Hepatocyte (in vitro differentiated cells): ENCODE measurements around the gene DPY19L1. TPM values are rescaled to one million over a fixed set of nuclear protein-coding genes. Genes with fewer than 3 reads are reported as not detected.

ENCODE experiments used
- DNase-seq: peaks from one replicate; pipeline ENCODE4 v3.0.0-alpha.2; 2016; ENCODE audit warnings: low spot score
- H2AFZ ChIP-seq: fragments of 200-600 bp; sonication (generic); 2 replicates; pipeline ENCODE4 v1.6.0; 2016; ENCODE audit warnings: antibody characterized with exemption, mild to moderate bottlenecking
- H3K27ac ChIP-seq: fragments of 200-600 bp; sonication (generic); 2 replicates; pipeline ENCODE4 v1.5.1; 2016; ENCODE audit warnings: mild to moderate bottlenecking
- H3K27me3 ChIP-seq: fragments of 200-600 bp; sonication (generic); 2 replicates; pipeline ENCODE4 v1.6.1; 2016
- H3K36me3 ChIP-seq: fragments of 200-600 bp; sonication (generic); replicated peaks from 2 replicates; pipeline ENCODE4 v1.5.1; 2016; ENCODE audit warnings: low read depth; ENCODE audit not compliant: insufficient read depth
- H3K4me1 ChIP-seq: fragments of 200-600 bp; sonication (generic); 2 replicates; pipeline ENCODE4 v1.5.1; 2016; ENCODE audit warnings: mild to moderate bottlenecking, moderate library complexity; ENCODE audit not compliant: insufficient read depth
- H3K4me2 ChIP-seq: fragments of 200-600 bp; sonication (generic); 2 replicates; pipeline ENCODE4 v1.6.0; 2016
- H3K4me3 ChIP-seq: fragments of 200-600 bp; sonication (generic); 2 replicates; pipeline ENCODE4 v1.5.1; 2016; ENCODE audit warnings: mild to moderate bottlenecking
- H3K79me2 ChIP-seq: fragments of 200-600 bp; sonication (generic); 2 replicates; pipeline ENCODE4 v1.6.0; 2017; ENCODE audit warnings: mild to moderate bottlenecking
- H3K9me2 ChIP-seq: fragments of 200-600 bp; sonication (generic); replicated peaks from 2 replicates; pipeline ENCODE4 v1.6.0; 2017; ENCODE audit warnings: mild to moderate bottlenecking; ENCODE audit not compliant: insufficient read depth
- H3K9me3 ChIP-seq: fragments of 200-600 bp; sonication (generic); 2 replicates; pipeline ENCODE4 v1.5.1; 2016; ENCODE audit warnings: low read depth, mild to moderate bottlenecking
- H4K20me1 ChIP-seq: fragments of 200-600 bp; sonication (generic); 2 replicates; pipeline ENCODE4 v1.6.0; 2016; ENCODE audit warnings: mild to moderate bottlenecking; ENCODE audit not compliant: insufficient read depth, poor library complexity, severe bottlenecking
- CTCF ChIP-seq: fragments of 200-600 bp; sonication (generic); IDR thresholded peaks from 2 replicates; pipeline ENCODE4 v1.5.1; 2016; ENCODE audit warnings: antibody characterized with exemption, mild to moderate bottlenecking; ENCODE audit not compliant: poor library complexity
- EZH2 ChIP-seq: fragments of 200-600 bp; sonication (generic); IDR thresholded peaks from 2 replicates; pipeline ENCODE4 v1.6.1; 2016; ENCODE audit warnings: antibody characterized with exemption, mild to moderate bottlenecking, borderline replicate concordance
- EZH2phosphoT487 ChIP-seq: fragments of 200-600 bp; sonication (generic); IDR thresholded peaks from one replicate; pipeline ENCODE4 v1.6.1; 2018; ENCODE audit warnings: antibody characterized with exemption, mild to moderate bottlenecking, low read depth, moderate library complexity; ENCODE audit not compliant: unreplicated experiment, severe bottlenecking
- WGBS: methylation state at CpG from one replicate; pipeline ENCODE4 v1.1.6; 2016; ENCODE audit warnings: low lambda C conversion rate; ENCODE audit errors: missing lambda C conversion rate; 5-methylcytosine and 5-hydroxymethylcytosine counted together
- polyA plus RNA-seq: library from polyadenylated mRNA; unstranded; fragments of >200 nt; fragmentation: Nextera tagmentation; extraction: Ambion mirVana; gene quantifications from 2 replicates; pipeline ENCODE4 v1.2.1, GENCODE V29; 2016
- total RNA-seq: library from RNA; depleted of rRNA; stranded (reverse); fragments of >200 nt; gene quantifications from 2 replicates; pipeline ENCODE4 v1.2.3, GENCODE V29; 2014

DPY19L1 gene
- total and polyA plus RNA-seq, 2 experiments from 2014 or later: 7.6 to 16.7 TPM

GRCh38 chr7:35037526-35038341 lies 449 bp upstream of the DPY19L1 start:
- H3K4me3 ChIP-seq: peak overlapping the region; percentile 92
- peaks cover 3% of the 10 kb centered on the region for H4K20me1 ChIP-seq
- no peaks in the 10 kb centered on the region for H3K9me3 ChIP-seq
- H3K27me3 ChIP-seq: peaks cover 5% of the 10 kb centered on the region
- H3K4me1 ChIP-seq: peaks cover 10% of the 10 kb centered on the region
- H3K27ac ChIP-seq: peak overlapping the region; percentile 95
- WGBS: under 1% methylated on average over 48 of the region's 100 CpGs
- DNase-seq: peak; percentile 98
- no peaks in the 10 kb centered on the region for H3K9me2 ChIP-seq
- H3K79me2 ChIP-seq: peaks cover 31% of the 10 kb centered on the region
- H3K4me2 ChIP-seq: peak overlapping the region; percentile 91
- H2AFZ ChIP-seq: peak overlapping the region; percentile 80
- H3K36me3 ChIP-seq: no peaks in the 10 kb centered on the region
- TF ChIP-seq EZH2phosphoT487 (no peak), CTCF (peak; percentile 94), EZH2 (no peak)

DNA sequence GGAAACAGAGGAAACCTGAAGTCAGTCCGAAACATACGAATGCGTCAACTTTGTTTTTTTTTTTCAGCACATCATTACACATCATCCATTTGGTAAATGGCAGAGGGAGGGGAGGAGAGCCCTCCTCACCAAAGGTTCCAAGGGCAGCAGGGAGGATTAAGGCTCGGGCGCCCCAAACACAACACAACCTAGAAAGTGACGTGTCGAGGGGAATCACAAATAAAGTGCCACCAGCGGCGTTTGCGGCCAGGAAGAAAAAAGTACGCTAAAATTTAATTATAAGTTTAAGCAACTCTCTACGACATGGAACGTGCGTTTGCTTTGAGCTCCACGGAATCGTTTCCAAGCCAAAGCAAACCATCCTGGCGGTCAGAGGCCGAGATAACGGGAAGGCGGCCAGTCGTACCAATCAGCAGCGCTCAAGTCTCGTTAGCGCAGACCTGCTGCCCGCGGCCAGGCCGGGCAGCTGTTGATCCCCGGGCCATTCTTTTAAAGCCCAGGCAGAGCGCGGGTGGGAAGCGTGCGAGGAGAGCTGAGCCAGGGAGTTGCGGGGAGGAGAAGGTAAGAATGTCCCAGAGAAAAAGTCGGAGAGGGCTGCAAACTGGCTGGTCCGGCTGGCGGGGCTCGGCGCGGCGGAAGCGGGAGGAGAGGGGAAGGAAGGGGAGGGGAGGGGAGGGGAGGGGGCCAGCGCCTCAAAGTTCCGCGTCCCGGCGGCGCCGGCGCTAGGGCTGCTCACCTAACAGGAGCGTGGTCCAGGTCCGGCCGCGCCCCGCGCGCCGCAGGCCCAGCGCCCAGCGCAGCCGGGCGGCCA lies 719 bp downstream of the DPY19L1 start:
- peak overlapping the region; percentile 53 for H3K4me3 ChIP-seq
- peak overlapping the region; percentile 77 for H2AFZ ChIP-seq
- H3K27me3 ChIP-seq: peaks cover 5% of the 10 kb centered on the region
- H3K36me3 ChIP-seq: no peaks in the 10 kb centered on the region
- H3K27ac ChIP-seq: peak overlapping the region; percentile 86
- TF ChIP-seq EZH2phosphoT487 (no peak), EZH2 (no peak)
- peaks cover 3% of the 10 kb centered on the region for H4K20me1 ChIP-seq
- peak; percentile 74 for DNase-seq
- under 1% methylated on average over 37 of the region's 61 CpGs for WGBS
- no peaks in the 10 kb centered on the region for H3K9me3 ChIP-seq
- peaks cover 42% of the 10 kb centered on the region for H3K79me2 ChIP-seq
- H3K4me2 ChIP-seq: peak overlapping the region; percentile 89
- peaks cover 10% of the 10 kb centered on the region for H3K4me1 ChIP-seq
- no peaks in the 10 kb centered on the region for H3K9me2 ChIP-seq

DNA sequence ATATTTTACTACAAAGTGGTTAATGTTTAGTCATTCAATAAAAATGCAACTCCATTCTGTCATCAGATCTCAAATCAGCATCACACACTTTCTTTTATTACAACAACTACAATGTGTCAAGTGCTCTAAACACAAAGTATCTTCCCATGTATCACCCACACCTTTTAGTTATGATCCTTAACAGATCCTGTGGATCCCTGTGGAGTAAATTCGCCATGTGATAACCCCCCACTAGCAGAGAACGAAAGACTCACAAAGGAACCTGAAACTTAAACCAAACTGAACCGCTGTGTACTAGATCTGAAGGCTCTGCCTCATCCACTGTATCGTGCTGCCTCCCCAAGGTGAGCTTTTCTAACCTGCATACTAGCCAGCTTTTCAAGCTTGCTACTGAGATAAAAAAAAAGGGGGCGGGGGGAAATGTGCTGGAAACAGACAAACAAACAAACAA lies 1.7 kb downstream of the DPY19L1 start:
- Histone ChIP-seq H4K20me1 (peaks cover 3% of the 10 kb centered on the region), H2AFZ (no peak overlapping the region), H3K4me2 (peak overlapping the region; percentile 89), H3K9me3 (no peaks in the 10 kb centered on the region), H3K36me3 (no peaks in the 10 kb centered on the region), H3K4me1 (peaks cover 10% of the 10 kb centered on the region), H3K27ac (no peak overlapping the region), H3K4me3 (no peak overlapping the region), H3K9me2 (no peaks in the 10 kb centered on the region), H3K27me3 (no peaks in the 10 kb centered on the region), H3K79me2 (peaks cover 52% of the 10 kb centered on the region)
- peak; percentile 67 for DNase-seq
- 16% methylated on average over 5 of the region's 5 CpGs for WGBS
- TF ChIP-seq EZH2 (no peak), CTCF (peak; percentile 51), EZH2phosphoT487 (no peak)

DNA sequence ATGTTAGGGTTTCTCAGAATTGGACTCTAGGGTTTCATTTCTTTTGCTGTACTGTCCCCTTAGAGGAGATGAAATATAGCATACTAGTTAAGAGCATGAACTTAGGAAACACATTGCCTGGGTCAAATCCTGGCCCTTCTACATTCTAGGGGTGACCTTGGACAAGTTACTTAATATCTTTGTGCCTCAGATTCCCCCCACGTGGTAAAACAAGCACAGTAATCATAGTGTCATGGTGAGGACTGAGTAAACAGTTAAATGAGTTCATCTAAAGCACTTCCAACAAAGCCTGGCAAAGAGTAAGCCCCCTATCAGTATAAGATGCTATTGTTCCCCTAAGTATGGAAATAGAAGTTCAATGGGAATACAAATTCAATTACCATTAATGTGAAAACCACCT lies 5.1 kb downstream of the DPY19L1 start:
- Histone ChIP-seq H3K36me3 (no peaks in the 10 kb centered on the region), H3K9me2 (no peaks in the 10 kb centered on the region), H3K4me2 (no peak overlapping the region), H3K27me3 (no peaks in the 10 kb centered on the region), H3K9me3 (no peaks in the 10 kb centered on the region), H4K20me1 (peaks cover 3% of the 10 kb centered on the region), H3K4me1 (peaks cover 4% of the 10 kb centered on the region), H3K27ac (no peak overlapping the region), H2AFZ (no peak overlapping the region), H3K79me2 (peaks cover 78% of the 10 kb centered on the region), H3K4me3 (no peak overlapping the region)
- DNase-seq: no peak
- 22% methylated on average over 1 of the region's 1 CpG for WGBS
- TF ChIP-seq CTCF (no peak), EZH2 (no peak), EZH2phosphoT487 (no peak)
